ENCODE measurements around the gene LUZP2.

- TF ChIP-seq POLR2A (IDR thresholded peaks at IDR 0.05) (no peak), CTCF (IDR thresholded peaks at IDR 0.05) (no peak), POLR2AphosphoS5 (IDR thresholded peaks at IDR 0.05) (no peak)
Measured at GRCh38 chr11:24661331-24661730, 164.5 kb downstream of the LUZP2 start.
